Choroid plexus epithelial cell (primary cell): Measurements from ENCODE around the gene NKTR.
A peak's percentile ranks its signal among the peaks of the same experiment; 100 is the strongest.
"Not testable (repeated sequence)": the region's sequence is repeated elsewhere in the genome, so short reads cannot be mapped to it uniquely, and the experiment has no call there.

ENCODE experiments used
- DNase-seq: peaks from one replicate; pipeline ENCODE4 v3.0.0-alpha.2; 2010; ENCODE audit warnings: low read depth
- H3K4me3 ChIP-seq: 2 replicates; pipeline ENCODE4 v1.5.1; 2011; ENCODE audit warnings: low read depth, mild to moderate bottlenecking, control low read depth, low read length, moderate library complexity
- CTCF ChIP-seq: conservative IDR thresholded peaks from 2 replicates; pipeline ENCODE4 v1.5.1; 2011; ENCODE audit warnings: low read depth, mild to moderate bottlenecking, control low read depth, inconsistent platforms, low read length, moderate library complexity

The NKTR gene

GRCh38 chr3:42600111-42600957 is at the start of gene NKTR:
Gene NKTR, plus strand, starts transcription at chr3:42600686. Its CDS starts 321 bp downstream, at chr3:42601007.
- peak within 1 kb of the TSS; percentile 88 for H3K4me3 ChIP-seq
- TF ChIP-seq CTCF = no peak
- peak; percentile 99 for DNase-seq

GRCh38 chr3:42552830-42553229 is 47.7 kb upstream of the NKTR start:
- no peak overlapping the region for H3K4me3 ChIP-seq
- peak; percentile 15 for DNase-seq
- TF ChIP-seq CTCF = no peak

- DNase-seq = no peak
- no peak overlapping the region for H3K4me3 ChIP-seq
- no peak for TF ChIP-seq CTCF
Measured at GRCh38 chr3:42556089-42556632, 44.3 kb upstream of the NKTR start.

GRCh38 chr3:42556817-42557216 is 43.7 kb upstream of the NKTR start:
- not testable (repeated sequence) for H3K4me3 ChIP-seq
- DNase-seq = peak; percentile 11

GRCh38 chr3:42557854-42558253 is 42.6 kb upstream of the NKTR start:
- TF ChIP-seq CTCF = peak; percentile 11
- DNase-seq = no peak

GRCh38 chr3:42562047-42562907 is 38.2 kb upstream of the NKTR start:
- no peak overlapping the region for H3K4me3 ChIP-seq
- DNase-seq = no peak
- TF ChIP-seq CTCF = no peak

More at GRCh38 chr3:42557854-42558253, 42.6 kb upstream of the NKTR start:
- no peak overlapping the region for H3K4me3 ChIP-seq

GRCh38 chr3:42569593-42570142 is 30.8 kb upstream of the NKTR start:
- TF ChIP-seq CTCF = no peak
- H3K4me3 ChIP-seq = no peak overlapping the region
- no peak for DNase-seq
